ENCODE results near the gene MAGI2. TPM values are rescaled to one million over a fixed set of nuclear protein-coding genes. Genes with fewer than 3 reads are reported as not detected.

Gene MAGI2
- total and polyA plus RNA-seq, 4 donors, result 0.37 to 4.1 (median 1.4) TPM

GRCh38 chr7:79124331-79124730 lies 329.1 kb downstream of the MAGI2 start (continued):
- TF ChIP-seq CTCF (IDR thresholded peaks at IDR 0.05; ENCODE audit: low read depth, low read length, missing input control) (no peak), MAX (IDR thresholded peaks at IDR 0.05) (no peak), YY1 (IDR thresholded peaks at IDR 0.05) (no peak), RAD21 (IDR thresholded peaks at IDR 0.05) (no peak)
- TF ChIP-seq, protein P1, sequence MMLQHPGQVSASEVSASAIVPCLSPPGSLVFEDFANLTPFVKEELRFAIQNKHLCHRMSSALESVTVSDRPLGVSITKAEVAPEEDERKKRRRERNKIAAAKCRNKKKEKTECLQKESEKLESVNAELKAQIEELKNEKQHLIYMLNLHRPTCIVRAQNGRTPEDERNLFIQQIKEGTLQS (IDR thresholded peaks at IDR 0.05), result no peak

DNA sequence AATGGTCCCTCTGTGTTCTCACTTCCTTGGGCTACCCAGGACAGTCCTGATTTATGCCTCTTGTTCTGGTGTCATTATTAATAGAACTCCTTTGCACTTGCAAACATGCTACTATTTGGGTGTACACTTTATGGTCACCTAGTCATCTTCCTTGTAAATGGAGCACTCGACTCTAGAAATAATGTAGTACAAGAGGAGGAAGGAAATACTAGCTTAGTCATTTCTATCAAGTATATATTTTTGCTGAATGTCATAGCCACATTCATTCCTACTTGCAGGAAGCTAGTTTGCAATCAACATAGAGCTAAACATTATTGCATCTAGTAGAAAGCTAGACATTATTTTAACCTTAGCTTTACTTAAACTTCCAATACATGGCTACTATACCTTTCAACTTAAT lies 335.3 kb downstream of the MAGI2 start:
- H3K4me3 ChIP-seq (ENCODE audit: low read depth in 1 of 3, low read length in 3 of 3), result no peak overlapping the region
- 60% methylated on average over 1 of the region's 1 CpG for WGBS
- TF ChIP-seq SP1 (IDR thresholded peaks at IDR 0.05) (no peak), RAD21 (IDR thresholded peaks at IDR 0.05) (no peak), GABPA (IDR thresholded peaks at IDR 0.05 in 1 of 2, conservative IDR thresholded peaks at IDR 0.05 in 1 of 2) (no peak), JUND (IDR thresholded peaks at IDR 0.05) (no peak), REST (IDR thresholded peaks at IDR 0.05) (no peak), RXRA (IDR thresholded peaks at IDR 0.05) (no peak), FOXA1 (IDR thresholded peaks at IDR 0.05) (no peak), FOXA2 (IDR thresholded peaks at IDR 0.05) (no peak), TAF1 (conservative IDR thresholded peaks at IDR 0.05) (no peak), HNF4A (conservative IDR thresholded peaks at IDR 0.05) (no peak), EGR1 (IDR thresholded peaks at IDR 0.05; ENCODE audit: low read depth in 2 of 2) (no peak), NR2F2 (IDR thresholded peaks at IDR 0.05) (no peak), ZBTB33 (IDR thresholded peaks at IDR 0.05) (no peak), MAX (IDR thresholded peaks at IDR 0.05) (no peak), HNF4G (IDR thresholded peaks at IDR 0.05) (no peak), CTCF (IDR thresholded peaks at IDR 0.05; ENCODE audit: low read depth, low read length, missing input control) (no peak), YY1 (IDR thresholded peaks at IDR 0.05) (no peak)
- TF ChIP-seq, protein P1 (IDR thresholded peaks at IDR 0.05), result no peak
- H3K27me3 ChIP-seq (ENCODE audit: control insufficient read depth in 4 of 4, insufficient read depth in 4 of 4, low read length in 3 of 4), result no peaks in the 10 kb centered on the region
- H3K27ac ChIP-seq (ENCODE audit: low read depth in 1 of 2, low read length in 2 of 2), result no peak overlapping the region
- no peak overlapping the region for H3K9ac ChIP-seq (ENCODE audit: low read depth in 1 of 2, low read length in 2 of 2)
- H3K36me3 ChIP-seq (ENCODE audit: control insufficient read depth in 4 of 4, insufficient read depth in 3 of 4, low read depth in 1 of 4, low read length in 3 of 4), result no peaks in the 10 kb centered on the region
- DNase-seq (ENCODE audit: low spot score), result no peak
- H3K4me1 ChIP-seq (ENCODE audit: control insufficient read depth in 4 of 4, insufficient read depth in 4 of 4, low read length in 3 of 4), result no peaks in the 10 kb centered on the region
- H3K9me3 ChIP-seq (ENCODE audit: control insufficient read depth in 4 of 4, low read length in 3 of 4), result no peaks in the 10 kb centered on the region

Data from liver (tissue), 9 donors.